Measurements from ENCODE around the gene NOL6.
A peak's percentile ranks its signal among the peaks of the same experiment; 100 is the strongest.

The NOL6 gene

DNA sequence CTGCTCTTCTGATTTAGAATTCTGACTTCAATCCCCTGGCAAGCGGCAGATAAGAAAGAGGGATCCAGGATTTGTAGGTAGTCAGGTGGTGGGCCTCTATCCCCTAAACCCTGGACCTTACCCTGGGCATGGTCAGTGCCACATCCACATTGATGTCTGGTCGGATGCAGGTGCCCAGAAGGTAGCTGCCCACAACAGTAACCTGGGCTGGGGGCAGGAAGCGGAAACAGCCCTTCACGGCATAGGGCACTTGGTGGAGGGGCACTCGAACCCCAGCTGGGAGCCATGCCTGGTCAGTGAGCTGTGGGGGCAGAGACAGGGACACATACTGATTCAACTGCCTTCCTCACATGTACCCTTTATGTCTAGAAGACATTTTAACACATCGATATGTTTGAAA lies 3.8 kb downstream of the NOL6 start:
- ChIA-PET CTCF (interaction anchor here (1.3 to 5.0 kb wide), 4 partner anchors 12 to 95 kb away, joined by 3 to 58 read pairs (median 20); partner anchors contain the start of gene AQP7), POLR2A (no interaction called here)
- DNase-seq (ENCODE audit: extremely low spot score), result no peak
- TF ChIP-seq, protein P1, sequence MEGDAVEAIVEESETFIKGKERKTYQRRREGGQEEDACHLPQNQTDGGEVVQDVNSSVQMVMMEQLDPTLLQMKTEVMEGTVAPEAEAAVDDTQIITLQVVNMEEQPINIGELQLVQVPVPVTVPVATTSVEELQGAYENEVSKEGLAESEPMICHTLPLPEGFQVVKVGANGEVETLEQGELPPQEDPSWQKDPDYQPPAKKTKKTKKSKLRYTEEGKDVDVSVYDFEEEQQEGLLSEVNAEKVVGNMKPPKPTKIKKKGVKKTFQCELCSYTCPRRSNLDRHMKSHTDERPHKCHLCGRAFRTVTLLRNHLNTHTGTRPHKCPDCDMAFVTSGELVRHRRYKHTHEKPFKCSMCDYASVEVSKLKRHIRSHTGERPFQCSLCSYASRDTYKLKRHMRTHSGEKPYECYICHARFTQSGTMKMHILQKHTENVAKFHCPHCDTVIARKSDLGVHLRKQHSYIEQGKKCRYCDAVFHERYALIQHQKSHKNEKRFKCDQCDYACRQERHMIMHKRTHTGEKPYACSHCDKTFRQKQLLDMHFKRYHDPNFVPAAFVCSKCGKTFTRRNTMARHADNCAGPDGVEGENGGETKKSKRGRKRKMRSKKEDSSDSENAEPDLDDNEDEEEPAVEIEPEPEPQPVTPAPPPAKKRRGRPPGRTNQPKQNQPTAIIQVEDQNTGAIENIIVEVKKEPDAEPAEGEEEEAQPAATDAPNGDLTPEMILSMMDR (IDR thresholded peaks at IDR 0.05; ENCODE audit: control extremely low read depth, extremely low read depth, low read depth, missing control alignments), result no peak

DNA sequence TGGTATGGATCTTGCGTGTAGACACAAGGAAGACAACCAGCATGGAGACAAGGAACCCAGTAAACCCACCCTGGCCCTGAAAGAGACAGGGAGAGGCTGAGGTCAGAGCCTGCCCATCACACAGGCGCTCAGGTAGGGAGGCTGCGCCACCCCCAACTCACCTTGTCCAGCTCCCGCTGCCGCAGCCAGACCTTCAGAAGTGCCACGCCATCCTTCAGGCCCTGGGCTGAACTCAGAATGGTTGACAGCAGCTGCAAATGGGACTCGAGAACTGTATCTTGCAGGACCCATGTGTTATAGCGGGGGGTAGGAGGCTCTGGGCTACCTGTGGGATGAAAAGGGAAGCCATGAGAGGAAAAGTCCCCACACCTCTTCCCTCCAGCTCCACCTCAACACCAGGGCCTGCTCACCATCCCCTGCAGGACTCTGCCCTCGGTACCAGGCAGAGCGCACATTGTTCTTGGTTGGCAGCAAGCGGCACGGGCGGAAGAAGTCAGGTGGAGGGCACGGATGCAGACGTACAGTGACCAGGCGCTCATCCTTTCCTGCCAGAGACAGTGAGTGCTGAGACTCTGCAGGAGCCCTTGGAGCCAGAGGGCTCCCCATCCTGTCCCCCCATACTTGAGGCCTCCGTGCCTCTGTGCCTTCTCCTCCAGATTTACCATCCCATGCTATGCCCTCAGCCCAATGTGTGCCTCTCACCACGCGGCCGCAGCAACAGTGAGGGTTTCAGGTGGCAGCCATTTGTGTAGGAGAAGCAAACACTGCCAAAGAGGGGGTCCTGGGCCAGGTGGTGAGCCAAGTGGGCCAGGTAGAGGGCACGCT lies 4.7 kb downstream of the NOL6 start:
- ChIA-PET CTCF (interaction anchor here (1.3 to 9.9 kb wide), 5 partner anchors 13 to 94 kb away, joined by 3 to 174 read pairs (median 14); partner anchors contain the start of genes AQP3 and AQP7), POLR2A (no interaction called here)
- TF ChIP-seq, protein P1 (IDR thresholded peaks at IDR 0.05; ENCODE audit: control extremely low read depth, extremely low read depth, low read depth, missing control alignments), result no peak
- DNase-seq (ENCODE audit: extremely low spot score), result peak; percentile 6

DNA sequence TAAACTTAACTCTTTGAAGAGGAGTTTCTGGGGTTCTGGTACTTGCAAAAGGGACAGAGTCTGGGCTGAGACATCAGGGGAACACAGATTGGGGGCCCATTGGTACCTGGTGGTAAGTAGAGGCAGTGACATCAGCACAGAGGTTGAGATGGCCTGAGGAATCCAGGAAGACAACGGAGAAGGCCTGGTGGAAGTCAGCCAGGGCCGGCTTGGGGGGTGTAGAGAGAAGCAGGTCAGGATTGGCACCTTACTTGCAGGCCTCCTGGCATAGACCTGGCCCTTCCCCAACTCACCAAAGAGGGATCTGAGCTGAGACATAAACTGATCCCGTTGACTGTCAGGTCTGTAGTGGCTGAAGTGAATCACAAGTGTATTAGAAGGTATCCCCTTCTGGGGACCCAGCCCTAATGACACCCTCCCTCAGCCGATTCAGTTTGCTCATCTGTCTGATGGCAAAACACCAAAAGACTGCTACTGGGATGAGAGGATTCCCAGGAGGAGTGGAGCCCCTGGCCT lies 5.5 kb downstream of the NOL6 start:
- peak; percentile 6 for DNase-seq (ENCODE audit: extremely low spot score)
- POLR2A ChIA-PET, result no interaction called here

DNA sequence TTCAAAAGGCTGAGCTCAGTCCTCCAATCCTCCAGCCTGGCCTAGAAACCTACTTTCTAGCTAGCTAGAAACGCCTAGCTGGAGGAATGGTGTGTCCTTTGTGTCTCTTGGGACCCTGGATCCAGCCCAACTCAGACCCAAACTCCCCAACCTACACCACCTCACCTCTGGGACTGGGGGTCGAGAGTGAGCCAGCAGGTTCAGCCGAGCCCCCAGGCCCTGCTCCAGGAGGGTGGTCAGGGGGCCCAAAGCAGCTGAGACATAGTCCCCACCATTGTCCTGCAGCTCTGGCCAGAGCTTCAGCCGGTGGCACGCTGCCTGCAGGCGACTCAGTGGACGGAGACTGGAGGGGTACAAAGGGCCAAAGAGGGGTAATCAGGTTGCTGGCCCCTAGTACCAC lies 6.2 kb downstream of the NOL6 start:
- TF ChIP-seq, protein P1 (IDR thresholded peaks at IDR 0.05; ENCODE audit: control extremely low read depth, extremely low read depth, low read depth, missing control alignments), result no peak
- CTCF ChIA-PET, result interaction anchor here (1.1 to 9.9 kb wide), 20 partner anchors 9 to 1088 kb away, joined by 3 to 174 read pairs (median 6); partner anchors contain the start of genes ANKRD18B, AQP3, AQP7 and NOL6
- DNase-seq (ENCODE audit: extremely low spot score), result peak; percentile 10
- POLR2A ChIA-PET, result interaction anchor here (0.5 kb wide), 1 partner anchor 12 kb away, joined by 5 read pairs; no protein-coding TSS in a partner anchor

More for the DNA sequence above, 5.5 kb downstream of the NOL6 start:
- TF ChIP-seq, protein P1 (IDR thresholded peaks at IDR 0.05; ENCODE audit: control extremely low read depth, extremely low read depth, low read depth, missing control alignments), result no peak
- CTCF ChIA-PET, result interaction anchor here (1.2 to 9.9 kb wide), 10 partner anchors 8 to 181 kb away, joined by 3 to 174 read pairs (median 24); partner anchors contain the start of genes AQP3, AQP7 and NOL6

DNA sequence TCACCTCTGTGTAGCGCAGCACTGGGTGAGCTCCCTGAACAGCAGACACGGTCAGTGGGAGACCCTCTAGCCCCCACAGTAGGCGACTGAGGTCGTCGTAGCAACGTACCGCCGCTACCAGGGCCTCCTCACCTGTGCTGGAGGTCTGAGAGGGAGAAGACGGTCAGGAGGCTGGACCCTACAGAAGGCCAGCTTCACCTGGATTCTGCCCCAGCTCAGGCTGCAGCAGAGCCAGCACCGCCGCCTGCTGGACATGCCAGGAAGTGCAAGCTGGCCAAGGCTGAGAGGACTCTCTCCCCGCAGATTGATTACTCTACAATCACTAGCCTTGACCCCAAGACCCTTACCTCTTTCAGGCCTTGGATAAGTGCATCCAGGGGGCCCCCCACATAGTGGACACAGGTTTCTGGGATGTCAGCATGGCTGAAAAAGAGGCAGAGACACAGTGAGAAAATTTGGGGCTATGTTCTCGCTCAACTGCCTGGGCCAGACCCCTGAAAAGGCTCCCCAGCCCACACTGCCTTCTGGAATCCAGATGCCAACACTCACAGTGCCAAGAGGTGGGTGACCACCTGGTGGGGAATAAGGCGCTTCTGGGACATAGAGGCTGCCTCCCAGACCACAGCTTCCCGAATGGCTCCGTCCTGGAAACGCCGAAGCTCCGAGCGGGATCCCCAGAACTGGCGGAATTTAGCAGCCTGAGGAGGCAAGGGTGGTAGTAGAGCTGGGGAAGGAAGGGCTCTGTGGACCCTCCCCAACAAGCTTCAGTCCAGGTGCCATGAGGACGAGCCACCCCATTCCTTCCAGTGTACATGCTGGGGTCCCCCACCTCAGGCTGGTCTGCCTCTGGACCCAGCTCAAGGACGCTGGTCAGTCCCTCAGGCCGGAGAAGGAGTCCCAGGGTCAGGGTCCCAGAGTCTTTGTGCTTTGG lies 6.9 kb downstream of the NOL6 start:
- POLR2A ChIA-PET, result no interaction called here
- TF ChIP-seq, protein P1 (IDR thresholded peaks at IDR 0.05; ENCODE audit: control extremely low read depth, extremely low read depth, low read depth, missing control alignments), result peak; percentile 94
- peak; percentile 83 for DNase-seq (ENCODE audit: extremely low spot score)
- CTCF ChIA-PET, result interaction anchor here (0.6 to 9.9 kb wide), 35 partner anchors 9 to 1087 kb away, joined by 3 to 174 read pairs (median 4); partner anchors contain the start of genes ANKRD18B, AQP3, AQP7 and NOL6

All from GM10248 (cell line).